HepG2 (cell line): Measurements from ENCODE around the gene PSMB8. TPM values are rescaled to one million over a fixed set of nuclear protein-coding genes. Genes with fewer than 3 reads are reported as not detected.

Source experiments
- CREB1 ChIP-seq, 2 experiments: fragments of 450-650 bp in 1 of 2; IDR thresholded peaks; 2 replicates each; pipeline ENCODE4 v1.6.1; 2016 to 2017; ENCODE audit warnings: control low read depth in 1 of 2, mild to moderate bottlenecking in 1 of 2, missing compliant biosample characterization in 1 of 2, missing genetic modification characterization in 1 of 2
- EED ChIP-seq: sonication (generic); formaldehyde crosslinking; IDR thresholded peaks from 2 replicates; pipeline ENCODE4 v1.5.0; 2020; ENCODE audit warnings: mild to moderate bottlenecking, missing genetic modification reagents
- ETV5 ChIP-seq: IDR thresholded peaks from 2 replicates; pipeline ENCODE4 v1.6.1; 2018; ENCODE audit warnings: missing biosample characterization, missing genetic modification reagents, inconsistent platforms, borderline replicate concordance
- GPN1 ChIP-seq: sonication (generic); formaldehyde crosslinking; IDR thresholded peaks from 2 replicates; pipeline ENCODE4 v1.5.1; 2020; ENCODE audit warnings: missing genetic modification reagents, borderline replicate concordance
- NFIB ChIP-seq: sonication (generic); formaldehyde crosslinking; IDR thresholded peaks from 2 replicates; pipeline ENCODE4 v1.9.0; 2021; ENCODE audit warnings: missing genetic modification reagents, mild to moderate bottlenecking, borderline replicate concordance
- NPAS2 ChIP-seq: sonication (generic); formaldehyde crosslinking; IDR thresholded peaks from 2 replicates; pipeline ENCODE4 v1.8.0; 2022; ENCODE audit warnings: mild to moderate bottlenecking, missing genetic modification reagents, borderline replicate concordance
- NR2F2 ChIP-seq: IDR thresholded peaks from 2 replicates; pipeline ENCODE4 v1.6.1; 2012; ENCODE audit warnings: low read depth, inconsistent platforms, borderline replicate concordance
- POLR2AphosphoS2 ChIP-seq: IDR thresholded peaks from 2 replicates; pipeline ENCODE4 v1.6.1; 2011; ENCODE audit warnings: low read depth, low read length, improper control_type of control experiment
- RXRA ChIP-seq: sonication (generic); formaldehyde crosslinking; IDR thresholded peaks from 2 replicates; pipeline ENCODE4 v1.5.1; 2020; ENCODE audit warnings: missing genetic modification reagents
- SMAD3 ChIP-seq: sonication (generic); formaldehyde crosslinking; IDR thresholded peaks from 2 replicates; pipeline ENCODE4 v1.4.0; 2020; ENCODE audit warnings: missing genetic modification reagents
- SYNCRIP ChIP-seq: fragments of 200-400 bp; formaldehyde crosslinking; IDR thresholded peaks from 2 replicates; pipeline ENCODE4 v1.6.1; 2018; ENCODE audit warnings: mild to moderate bottlenecking, low read depth, low read length; ENCODE audit not compliant: insufficient read depth
- ZFP37 ChIP-seq: sonication (generic); formaldehyde crosslinking; IDR thresholded peaks from 2 replicates; pipeline ENCODE4 v1.4.0; 2020; ENCODE audit warnings: missing genetic modification reagents, borderline replicate concordance
- ZFP90 ChIP-seq: sonication (generic); formaldehyde crosslinking; IDR thresholded peaks from 2 replicates; pipeline ENCODE4 v1.8.0; 2022; ENCODE audit warnings: missing genetic modification reagents, mild to moderate bottlenecking, inconsistent platforms, borderline replicate concordance
- ZNF232 ChIP-seq: sonication (generic); formaldehyde crosslinking; IDR thresholded peaks from 2 replicates; pipeline ENCODE4 v1.4.0; 2020; ENCODE audit warnings: missing genetic modification reagents, borderline replicate concordance
- ZNF441 ChIP-seq: sonication (generic); formaldehyde crosslinking; IDR thresholded peaks from 2 replicates; pipeline ENCODE4 v1.7.0; 2021; ENCODE audit warnings: missing genetic modification reagents, borderline replicate concordance
- ZNF546 ChIP-seq: sonication (generic); formaldehyde crosslinking; conservative IDR thresholded peaks from 2 replicates; pipeline ENCODE4 v1.8.1; 2023; ENCODE audit warnings: mild to moderate bottlenecking, missing genetic modification reagents
- ZNF615 ChIP-seq: sonication (generic); formaldehyde crosslinking; IDR thresholded peaks from 2 replicates; pipeline ENCODE4 v1.5.0; 2020; ENCODE audit warnings: mild to moderate bottlenecking, missing genetic modification reagents, borderline replicate concordance
- ZNF619 ChIP-seq: sonication (generic); formaldehyde crosslinking; IDR thresholded peaks from 2 replicates; pipeline ENCODE4 v1.4.0; 2020; ENCODE audit warnings: mild to moderate bottlenecking, missing genetic modification reagents
- ZSCAN22 ChIP-seq: sonication (generic); formaldehyde crosslinking; IDR thresholded peaks from 2 replicates; pipeline ENCODE4 v1.4.0; 2020; ENCODE audit warnings: mild to moderate bottlenecking, missing genetic modification reagents
- polyA plus RNA-seq, 8 experiments: library from polyadenylated mRNA; depleted of rRNA in 3 of 8; stranded (reverse) in 7 of 8; unstranded in 1 of 8; fragments of >200 nt; fragmentation: Illumina TruSeq in 4 of 8; extraction: Trizol in 4 of 8; gene quantifications; 2 replicates each; pipeline versions ENCODE4 v1.2.1 to v1.2.3, GENCODE V29; 2011 to 2016; ENCODE audit warnings: low read depth in 4 of 8, missing spikeins in 1 of 8, mixed read lengths in 1 of 8; ENCODE audit not compliant: insufficient read depth in 1 of 8
- total RNA-seq, 5 experiments: library from RNA; depleted of rRNA; stranded (reverse); fragments of >200 nt; fragmentation: Illumina TruSeq; extraction: Trizol; gene quantifications; 2 replicates each; pipeline ENCODE4 v1.2.3, GENCODE V29; 2016; ENCODE audit warnings: low read depth in 1 of 5
- TF ChIP-seq, protein P1 (sequence below): sonication (generic); formaldehyde crosslinking; IDR thresholded peaks from 2 replicates; pipeline ENCODE4 v1.8.0; 2022; ENCODE audit warnings: mild to moderate bottlenecking, missing genetic modification reagents; ENCODE audit not compliant: insufficient replicate concordance
- TF ChIP-seq, protein P2 (sequence below): sonication (generic); formaldehyde crosslinking; IDR thresholded peaks from 2 replicates; pipeline ENCODE4 v1.4.0; 2020; ENCODE audit warnings: missing genetic modification reagents, borderline replicate concordance
- TF ChIP-seq, protein P3 (sequence below): sonication (generic); formaldehyde crosslinking; IDR thresholded peaks from 2 replicates; pipeline ENCODE4 v1.4.0; 2020; ENCODE audit warnings: mild to moderate bottlenecking, low read depth, missing genetic modification reagents

PSMB8 gene
- total and polyA plus RNA-seq, 2 of the 13 experiments (the other 11 are each of a cell fraction or from before 2014, with no cell fraction given): 30.7 to 64.7 TPM

DNA sequence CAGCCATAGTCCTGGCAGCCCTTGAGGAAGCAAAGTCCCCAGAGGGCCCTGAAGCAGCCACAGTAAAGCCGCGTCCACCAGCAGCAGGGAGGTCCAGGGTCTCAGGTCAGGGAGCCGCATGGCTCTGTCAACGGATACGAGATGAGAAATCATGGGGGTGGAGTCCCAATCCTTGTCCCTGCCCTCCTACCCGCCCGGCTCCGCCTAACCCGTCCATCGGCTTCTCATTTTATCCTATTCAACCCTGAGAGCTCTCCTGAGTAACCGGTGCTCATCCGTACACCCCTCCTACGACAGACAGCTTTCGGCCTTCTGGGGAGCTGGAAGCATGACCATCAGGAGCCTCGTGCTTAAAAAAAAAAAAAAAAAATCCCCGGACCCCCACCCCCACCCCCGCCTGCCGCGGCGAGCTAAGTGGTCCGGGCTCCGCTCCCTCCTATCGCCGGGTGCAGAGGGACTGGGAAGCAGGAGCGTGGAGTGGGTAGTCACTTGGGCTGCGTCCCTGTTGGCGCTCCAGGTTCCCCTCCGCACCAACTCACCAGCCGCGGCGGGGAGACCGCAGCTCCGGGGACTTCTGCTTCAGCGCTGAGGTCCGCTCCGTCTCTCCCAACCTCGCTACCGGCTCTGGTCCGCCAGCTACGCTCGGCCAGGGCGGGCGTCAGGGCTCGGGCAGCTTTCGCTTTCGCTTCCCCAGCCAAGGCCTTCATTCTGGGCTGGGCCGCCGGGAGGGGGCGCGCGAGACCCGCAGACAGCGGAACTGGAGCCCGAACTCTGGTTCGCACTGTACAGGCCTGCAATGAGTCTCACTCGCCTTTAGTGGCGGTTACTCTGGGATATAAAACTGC lies 5.5 kb downstream of the PSMB8 start, which contains the start of gene TAP2 (continued):
- no peak for TF ChIP-seq NR2F2
- no peak for TF ChIP-seq SYNCRIP
- TF ChIP-seq SMAD3 (CRISPR knock-in tag): peak; percentile 75; the same call in 1 of the 2 replicates
- TF ChIP-seq ZNF441: no peak
- no peak for TF ChIP-seq ZNF615 (CRISPR knock-in tag)
- TF ChIP-seq, protein P1, sequence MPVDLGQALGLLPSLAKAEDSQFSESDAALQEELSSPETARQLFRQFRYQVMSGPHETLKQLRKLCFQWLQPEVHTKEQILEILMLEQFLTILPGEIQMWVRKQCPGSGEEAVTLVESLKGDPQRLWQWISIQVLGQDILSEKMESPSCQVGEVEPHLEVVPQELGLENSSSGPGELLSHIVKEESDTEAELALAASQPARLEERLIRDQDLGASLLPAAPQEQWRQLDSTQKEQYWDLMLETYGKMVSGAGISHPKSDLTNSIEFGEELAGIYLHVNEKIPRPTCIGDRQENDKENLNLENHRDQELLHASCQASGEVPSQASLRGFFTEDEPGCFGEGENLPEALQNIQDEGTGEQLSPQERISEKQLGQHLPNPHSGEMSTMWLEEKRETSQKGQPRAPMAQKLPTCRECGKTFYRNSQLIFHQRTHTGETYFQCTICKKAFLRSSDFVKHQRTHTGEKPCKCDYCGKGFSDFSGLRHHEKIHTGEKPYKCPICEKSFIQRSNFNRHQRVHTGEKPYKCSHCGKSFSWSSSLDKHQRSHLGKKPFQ (CRISPR knock-in tag): peak; percentile 47
- peak; percentile 90 for TF ChIP-seq ZFP90
- TF ChIP-seq, protein P2, sequence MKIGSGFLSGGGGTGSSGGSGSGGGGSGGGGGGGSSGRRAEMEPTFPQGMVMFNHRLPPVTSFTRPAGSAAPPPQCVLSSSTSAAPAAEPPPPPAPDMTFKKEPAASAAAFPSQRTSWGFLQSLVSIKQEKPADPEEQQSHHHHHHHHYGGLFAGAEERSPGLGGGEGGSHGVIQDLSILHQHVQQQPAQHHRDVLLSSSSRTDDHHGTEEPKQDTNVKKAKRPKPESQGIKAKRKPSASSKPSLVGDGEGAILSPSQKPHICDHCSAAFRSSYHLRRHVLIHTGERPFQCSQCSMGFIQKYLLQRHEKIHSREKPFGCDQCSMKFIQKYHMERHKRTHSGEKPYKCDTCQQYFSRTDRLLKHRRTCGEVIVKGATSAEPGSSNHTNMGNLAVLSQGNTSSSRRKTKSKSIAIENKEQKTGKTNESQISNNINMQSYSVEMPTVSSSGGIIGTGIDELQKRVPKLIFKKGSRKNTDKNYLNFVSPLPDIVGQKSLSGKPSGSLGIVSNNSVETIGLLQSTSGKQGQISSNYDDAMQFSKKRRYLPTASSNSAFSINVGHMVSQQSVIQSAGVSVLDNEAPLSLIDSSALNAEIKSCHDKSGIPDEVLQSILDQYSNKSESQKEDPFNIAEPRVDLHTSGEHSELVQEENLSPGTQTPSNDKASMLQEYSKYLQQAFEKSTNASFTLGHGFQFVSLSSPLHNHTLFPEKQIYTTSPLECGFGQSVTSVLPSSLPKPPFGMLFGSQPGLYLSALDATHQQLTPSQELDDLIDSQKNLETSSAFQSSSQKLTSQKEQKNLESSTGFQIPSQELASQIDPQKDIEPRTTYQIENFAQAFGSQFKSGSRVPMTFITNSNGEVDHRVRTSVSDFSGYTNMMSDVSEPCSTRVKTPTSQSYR (CRISPR knock-in tag): 0 out of 2 replicates have a peak, but pooled peaks have one; percentile 24
- peak; percentile 33; the same call in 1 of the 2 replicates for TF ChIP-seq ZNF619
- no peak for TF ChIP-seq NPAS2 (CRISPR knock-in tag)
- TF ChIP-seq NFIB (CRISPR knock-in tag): no peak
- TF ChIP-seq RXRA: 0 out of 2 replicates have a peak, but pooled peaks have one; percentile 19
- 0 out of 2 replicates have a peak, but pooled peaks have one; percentile 31 for TF ChIP-seq GPN1 (CRISPR knock-in tag)
- no peak; the same call in 1 of the 2 replicates for TF ChIP-seq ZNF232 (CRISPR knock-in tag)
- no peak for TF ChIP-seq POLR2AphosphoS2
- TF ChIP-seq ZNF546: no peak
- peak; percentile 76 for TF ChIP-seq ETV5 (CRISPR knock-in tag)
- TF ChIP-seq EED: no peak
- TF ChIP-seq CREB1 (IDR thresholded peaks at IDR 0.05): no peak
- TF ChIP-seq CREB1 (CRISPR knock-in tag; IDR thresholded peaks at IDR 0.05): no peak
- peak; percentile 91; the same call in 1 of the 2 replicates for TF ChIP-seq ZFP37 (CRISPR knock-in tag)
- TF ChIP-seq ZSCAN22 (CRISPR knock-in tag): no peak
- TF ChIP-seq, protein P3, sequence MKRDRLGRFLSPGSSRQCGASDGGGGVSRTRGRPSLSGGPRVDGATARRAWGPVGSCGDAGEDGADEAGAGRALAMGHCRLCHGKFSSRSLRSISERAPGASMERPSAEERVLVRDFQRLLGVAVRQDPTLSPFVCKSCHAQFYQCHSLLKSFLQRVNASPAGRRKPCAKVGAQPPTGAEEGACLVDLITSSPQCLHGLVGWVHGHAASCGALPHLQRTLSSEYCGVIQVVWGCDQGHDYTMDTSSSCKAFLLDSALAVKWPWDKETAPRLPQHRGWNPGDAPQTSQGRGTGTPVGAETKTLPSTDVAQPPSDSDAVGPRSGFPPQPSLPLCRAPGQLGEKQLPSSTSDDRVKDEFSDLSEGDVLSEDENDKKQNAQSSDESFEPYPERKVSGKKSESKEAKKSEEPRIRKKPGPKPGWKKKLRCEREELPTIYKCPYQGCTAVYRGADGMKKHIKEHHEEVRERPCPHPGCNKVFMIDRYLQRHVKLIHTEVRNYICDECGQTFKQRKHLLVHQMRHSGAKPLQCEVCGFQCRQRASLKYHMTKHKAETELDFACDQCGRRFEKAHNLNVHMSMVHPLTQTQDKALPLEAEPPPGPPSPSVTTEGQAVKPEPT (CRISPR knock-in tag): 0 out of 2 replicates have a peak, but pooled peaks have one; percentile 67
